Breast epithelium (tissue), 3 donors: ENCODE results near the gene OTOS.

Source experiments
- POLR2A ChIP-seq: fragments of 450-650 bp; IDR thresholded peaks from one replicate; pipeline ENCODE4 v1.6.1; 2016; ENCODE audit warnings: antibody characterized with exemption, mild to moderate bottlenecking, moderate library complexity
- POLR2AphosphoS5 ChIP-seq, 3 donors: sonication (generic); formaldehyde crosslinking; IDR thresholded peaks; one replicate each; pipeline ENCODE4 v1.6.1; 2017; ENCODE audit warnings: antibody characterized with exemption in 3 of 3
- TF ChIP-seq, protein P1 (sequence below), 3 donors: fragments of 450-650 bp; IDR thresholded peaks; one replicate each; pipeline ENCODE4 v1.5.1; 2016 to 2017; ENCODE audit warnings: antibody characterized with exemption in 3 of 3, mild to moderate bottlenecking in 3 of 3, moderate library complexity in 3 of 3

DNA sequence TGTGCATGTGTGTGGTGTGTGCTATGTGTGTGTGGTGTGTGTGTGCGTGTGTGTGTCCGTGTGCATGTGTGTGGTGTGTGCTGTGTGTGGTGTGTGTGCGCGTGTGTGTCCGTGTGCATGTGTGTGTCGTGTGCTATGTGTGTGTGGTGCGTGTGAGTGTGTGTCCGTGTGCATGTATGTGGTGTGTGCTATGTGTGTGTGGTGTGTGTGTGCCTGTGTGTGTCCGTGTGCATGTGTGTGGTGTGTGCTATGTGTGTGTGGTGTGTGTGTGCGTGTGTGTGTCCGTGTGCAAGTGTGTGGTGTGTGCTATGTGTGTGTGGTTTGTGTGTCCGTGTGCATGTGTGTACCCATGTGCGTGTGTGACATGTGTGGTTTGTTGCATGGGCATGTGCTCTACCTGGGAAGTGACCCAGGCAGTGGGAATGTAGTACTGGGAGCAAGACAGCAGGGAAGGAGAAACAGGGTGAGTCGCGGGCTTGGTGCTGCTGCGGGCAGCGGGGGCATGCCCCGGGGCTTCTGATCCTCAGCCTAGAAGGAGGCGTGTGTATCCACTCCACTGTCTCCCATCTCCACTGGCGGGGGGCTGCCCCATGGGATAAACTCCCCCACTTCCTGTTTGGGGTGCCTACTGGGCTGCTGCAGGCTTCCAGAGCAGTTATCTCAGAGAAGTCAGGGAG, 7.6 kb upstream of the OTOS start:
- TF ChIP-seq, protein P1, sequence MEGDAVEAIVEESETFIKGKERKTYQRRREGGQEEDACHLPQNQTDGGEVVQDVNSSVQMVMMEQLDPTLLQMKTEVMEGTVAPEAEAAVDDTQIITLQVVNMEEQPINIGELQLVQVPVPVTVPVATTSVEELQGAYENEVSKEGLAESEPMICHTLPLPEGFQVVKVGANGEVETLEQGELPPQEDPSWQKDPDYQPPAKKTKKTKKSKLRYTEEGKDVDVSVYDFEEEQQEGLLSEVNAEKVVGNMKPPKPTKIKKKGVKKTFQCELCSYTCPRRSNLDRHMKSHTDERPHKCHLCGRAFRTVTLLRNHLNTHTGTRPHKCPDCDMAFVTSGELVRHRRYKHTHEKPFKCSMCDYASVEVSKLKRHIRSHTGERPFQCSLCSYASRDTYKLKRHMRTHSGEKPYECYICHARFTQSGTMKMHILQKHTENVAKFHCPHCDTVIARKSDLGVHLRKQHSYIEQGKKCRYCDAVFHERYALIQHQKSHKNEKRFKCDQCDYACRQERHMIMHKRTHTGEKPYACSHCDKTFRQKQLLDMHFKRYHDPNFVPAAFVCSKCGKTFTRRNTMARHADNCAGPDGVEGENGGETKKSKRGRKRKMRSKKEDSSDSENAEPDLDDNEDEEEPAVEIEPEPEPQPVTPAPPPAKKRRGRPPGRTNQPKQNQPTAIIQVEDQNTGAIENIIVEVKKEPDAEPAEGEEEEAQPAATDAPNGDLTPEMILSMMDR (IDR thresholded peaks at IDR 0.05): no peak
- no peak for TF ChIP-seq POLR2AphosphoS5 (IDR thresholded peaks at IDR 0.05)
- no peak for TF ChIP-seq POLR2A
